Left renal cortex interstitium (tissue), 4 donors: Measurements from ENCODE around the gene OR9Q1. TPM values are rescaled to one million over a fixed set of nuclear protein-coding genes. Genes with fewer than 3 reads are reported as not detected.
"Not testable (repeated sequence)": the region's sequence is repeated elsewhere in the genome, so short reads cannot be mapped to it uniquely, and the experiment has no call there.

Experiments used
- DNase-seq, 4 donors: peaks; one replicate each; pipeline ENCODE4 v3.0.0-alpha.2; 2013; ENCODE audit warnings: low read depth in 4 of 4, low spot score in 2 of 4, missing footprints in 1 of 4
- polyA plus RNA-seq, 4 donors: library from polyadenylated mRNA; unstranded; fragments of 120-200 nt; gene quantifications; one replicate each; pipeline ENCODE4 v1.2.1, GENCODE V29; 2013; ENCODE audit not compliant: insufficient read length in 4 of 4

Gene OR9Q1, protein sequence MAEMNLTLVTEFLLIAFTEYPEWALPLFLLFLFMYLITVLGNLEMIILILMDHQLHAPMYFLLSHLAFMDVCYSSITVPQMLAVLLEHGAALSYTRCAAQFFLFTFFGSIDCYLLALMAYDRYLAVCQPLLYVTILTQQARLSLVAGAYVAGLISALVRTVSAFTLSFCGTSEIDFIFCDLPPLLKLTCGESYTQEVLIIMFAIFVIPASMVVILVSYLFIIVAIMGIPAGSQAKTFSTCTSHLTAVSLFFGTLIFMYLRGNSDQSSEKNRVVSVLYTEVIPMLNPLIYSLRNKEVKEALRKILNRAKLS
- polyA plus RNA-seq: not detected

DNA sequence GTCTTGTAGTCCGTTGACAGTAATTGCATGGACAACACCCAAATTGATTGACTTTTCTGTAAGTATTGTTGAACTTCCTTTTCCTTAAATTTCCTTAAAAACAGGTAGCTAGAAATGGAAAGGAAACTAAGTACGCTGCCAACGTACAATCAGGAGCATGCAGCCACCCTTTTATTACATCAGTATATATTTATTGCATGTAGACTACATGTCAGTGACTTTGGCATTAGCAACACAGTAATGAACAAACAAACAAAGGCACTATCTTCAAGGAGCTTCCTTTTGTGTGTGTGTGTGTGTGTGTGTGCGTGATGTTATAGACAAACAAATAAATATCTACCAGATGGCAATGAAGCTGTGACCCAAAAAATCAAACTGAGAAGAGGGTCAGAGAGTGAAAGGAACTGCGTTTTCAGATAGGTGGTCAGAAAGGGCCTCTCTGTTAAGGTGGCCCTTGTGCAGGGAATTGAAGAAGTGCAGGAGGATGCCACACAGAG, at the start of gene OR9Q1:
Gene OR9Q1 (plus strand): TSS at position 447 of the 497 bp plus-strand sequence. CDS start 155,564 bp downstream, outside the sequence.
- DNase-seq: no peak

DNA sequence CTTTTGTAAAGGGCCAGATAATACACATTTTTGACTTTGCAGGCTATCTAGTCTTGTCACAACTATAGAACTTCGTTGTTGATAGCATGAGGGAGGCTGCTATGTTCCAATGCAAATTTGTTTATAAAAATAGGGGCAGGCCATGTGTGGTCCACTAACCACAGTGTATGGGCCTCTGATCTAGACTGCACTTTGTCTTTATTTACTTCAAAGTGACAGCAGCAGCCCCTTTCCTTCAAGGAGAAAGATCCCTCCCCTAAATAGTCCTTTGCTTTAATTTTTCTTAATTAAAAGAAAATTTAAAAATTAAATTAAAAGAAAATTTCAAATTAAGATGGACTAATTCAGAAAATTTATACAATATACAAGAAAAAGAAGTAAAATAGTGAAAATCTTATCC, 49.5 kb upstream of the OR9Q1 start:
- DNase-seq: no peak

- DNase-seq: no peak
Measured at GRCh38 chr11:57974848-57975601, 48.7 kb upstream of the OR9Q1 start.

DNA sequence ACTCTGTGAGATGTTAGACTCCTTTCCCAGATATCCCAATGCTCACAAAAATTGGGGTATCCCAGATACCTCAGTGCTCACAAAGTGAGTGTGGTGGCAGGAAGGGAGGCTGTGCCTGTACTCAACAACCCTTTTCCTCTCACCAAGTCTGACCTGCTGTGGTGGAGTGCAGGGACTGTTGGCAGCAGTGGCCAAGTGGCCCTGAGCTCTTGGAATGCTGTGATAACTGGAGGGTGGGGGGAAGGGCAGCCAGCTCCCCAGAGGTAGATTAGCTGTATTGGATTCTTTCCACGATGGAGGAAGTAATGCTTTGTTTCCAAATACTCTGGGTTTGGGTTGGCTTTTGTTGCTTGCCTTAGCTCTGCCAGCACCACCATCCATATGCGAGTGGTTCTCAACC, 46.0 kb upstream of the OR9Q1 start:
- no peak for DNase-seq

DNA sequence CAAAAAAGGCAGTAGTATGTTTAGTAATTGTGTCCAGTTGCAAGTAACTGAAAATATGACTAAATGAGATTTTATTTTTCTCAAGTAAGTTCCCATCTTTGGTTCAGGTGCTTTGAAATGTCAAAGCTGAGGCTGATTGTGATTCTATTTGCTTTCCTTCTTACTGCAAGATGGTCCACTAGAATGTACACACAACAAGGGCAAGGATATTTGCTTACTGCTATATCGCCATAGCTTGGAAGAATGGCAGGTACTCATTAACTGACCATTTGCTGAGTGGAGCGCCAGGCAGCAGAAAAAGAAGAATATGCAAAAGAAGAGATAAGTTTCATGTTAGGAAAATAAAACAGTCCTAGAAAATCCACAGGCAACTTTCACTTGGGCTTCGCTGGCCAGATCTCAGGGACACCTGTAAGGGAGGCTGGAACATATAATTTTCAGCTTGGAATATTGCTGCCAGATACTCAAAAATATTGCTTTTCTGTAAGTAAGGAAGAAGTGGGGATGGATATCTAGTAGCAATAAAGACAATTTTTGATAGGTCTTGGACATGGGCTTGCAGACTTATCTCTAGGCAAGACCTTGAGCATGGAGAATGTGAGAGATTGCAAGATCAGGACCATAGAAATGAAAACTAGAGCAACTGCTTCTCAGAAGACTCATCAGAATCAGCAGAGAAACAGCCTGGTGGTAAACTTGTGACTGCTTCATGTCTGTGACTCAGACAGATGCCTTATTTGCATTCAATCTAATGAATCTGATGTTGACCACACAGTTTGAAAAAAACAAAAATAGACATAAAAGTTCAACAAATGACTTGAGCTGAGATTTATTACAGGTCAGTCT, 44.8 kb upstream of the OR9Q1 start:
- DNase-seq: no peak

DNA sequence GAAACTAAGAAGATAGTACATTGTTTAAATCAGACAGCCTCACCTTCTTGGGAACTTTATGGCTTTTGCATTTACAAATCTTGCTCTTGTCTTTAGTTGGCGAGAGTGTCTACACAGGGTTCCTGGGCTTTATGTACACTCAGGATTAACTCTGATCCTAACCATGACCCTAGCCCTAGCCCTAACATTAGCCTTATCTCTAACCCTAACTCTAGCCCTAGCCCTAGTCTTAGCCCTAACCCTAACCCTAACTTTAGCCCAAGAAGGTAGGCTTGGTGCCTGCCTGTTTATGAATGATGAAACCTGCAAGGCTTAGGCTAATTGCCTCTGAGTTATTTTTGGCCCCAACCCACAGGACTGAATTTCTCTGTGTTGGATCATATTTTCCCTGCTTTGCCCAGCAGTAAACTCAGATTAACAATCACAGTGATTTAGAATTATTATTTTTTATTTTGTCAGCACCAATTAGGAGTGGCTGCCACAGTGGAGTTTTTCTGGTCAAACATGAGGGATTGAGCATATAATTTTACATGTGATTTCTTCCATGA, 44.1 kb upstream of the OR9Q1 start:
- no peak for DNase-seq

- no peak for DNase-seq
Measured at GRCh38 chr11:57980201-57980600, 43.5 kb upstream of the OR9Q1 start.

DNA sequence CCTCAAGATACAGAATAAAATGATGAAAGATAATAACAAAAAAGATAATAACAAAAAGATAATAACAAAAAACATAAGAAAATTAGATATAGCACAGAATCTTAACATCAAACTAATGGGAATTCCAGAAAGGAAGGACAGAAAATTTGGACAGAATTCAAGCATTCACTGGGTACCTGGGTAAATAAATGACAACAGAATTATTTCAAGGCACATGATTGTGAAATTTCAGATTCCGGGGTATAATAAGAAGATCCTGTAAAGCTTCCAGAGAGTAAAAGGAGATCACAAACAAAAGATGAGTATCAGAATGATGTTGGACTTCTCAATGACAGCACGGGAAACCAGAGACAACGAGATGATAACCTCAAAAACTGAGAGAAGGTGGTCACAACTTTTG, 42.1 kb upstream of the OR9Q1 start:
- DNase-seq: no peak

DNA sequence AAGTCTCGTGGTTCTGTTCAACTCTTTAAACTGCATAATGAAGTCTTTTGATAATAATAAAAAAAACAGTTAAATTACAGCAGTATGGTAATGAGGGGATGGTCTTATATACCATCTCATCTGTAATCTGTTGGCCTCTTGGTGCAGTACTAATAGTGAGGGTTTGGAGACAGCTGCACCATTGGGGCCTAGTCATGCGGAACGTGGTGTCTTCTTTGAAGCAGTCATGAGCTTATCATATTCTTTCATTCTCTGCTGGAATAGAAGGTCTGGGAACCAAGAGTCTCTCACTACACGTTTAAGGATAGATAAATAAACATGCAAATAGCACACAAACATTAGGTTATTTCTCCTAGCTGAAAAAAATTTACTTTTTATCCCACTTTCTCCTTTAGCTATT, 40.9 kb upstream of the OR9Q1 start:
- no peak for DNase-seq

DNA sequence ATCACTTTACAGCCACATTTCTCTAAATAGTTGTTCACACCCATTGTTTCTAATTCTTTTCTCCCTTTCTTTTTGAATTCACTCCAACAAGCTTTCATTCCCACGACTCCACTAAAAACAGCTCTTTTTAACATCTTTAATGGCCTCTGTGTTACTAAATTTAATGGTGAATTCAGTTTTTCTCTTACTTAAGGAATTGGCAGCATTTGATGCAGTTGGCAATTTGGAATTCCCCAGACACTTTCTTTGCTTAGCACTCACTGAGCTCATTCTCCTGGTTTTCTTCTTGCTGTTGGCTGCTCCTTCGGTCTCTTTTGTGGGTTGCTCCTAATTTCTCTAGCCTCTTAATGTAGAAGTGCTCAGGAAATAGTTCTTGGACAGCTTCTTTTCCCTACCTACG, 40.5 kb upstream of the OR9Q1 start:
- no peak for DNase-seq

GRCh38 chr11:57999523-57999922, 24.2 kb upstream of the OR9Q1 start:
- not testable (repeated sequence) for DNase-seq

GRCh38 chr11:58000021-58000420, 23.7 kb upstream of the OR9Q1 start:
- DNase-seq: not testable (repeated sequence)

GRCh38 chr11:58000699-58001098, 23.0 kb upstream of the OR9Q1 start:
- DNase-seq: no peak

DNA sequence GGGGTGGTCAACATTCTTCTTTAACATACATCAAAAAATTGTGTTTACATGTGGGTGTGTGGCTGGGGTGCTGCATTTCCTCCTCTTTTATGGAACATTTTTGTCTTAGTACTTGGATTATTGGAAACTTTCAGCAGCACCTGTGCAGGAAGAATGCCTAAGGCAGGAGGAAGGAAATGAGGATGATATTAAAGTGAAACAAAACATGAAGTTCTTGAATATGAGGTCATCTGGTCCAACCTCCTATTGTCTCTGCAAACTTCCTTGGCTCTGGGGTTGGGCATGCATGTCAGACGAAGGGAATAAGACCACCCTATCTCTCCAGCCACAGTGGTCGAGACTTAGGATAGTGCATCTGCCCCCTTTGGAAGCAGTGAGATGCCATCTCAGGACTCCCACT, 20.6 kb upstream of the OR9Q1 start:
- no peak for DNase-seq

- no peak for DNase-seq
Measured at GRCh38 chr11:58003591-58003990, 20.1 kb upstream of the OR9Q1 start.

DNA sequence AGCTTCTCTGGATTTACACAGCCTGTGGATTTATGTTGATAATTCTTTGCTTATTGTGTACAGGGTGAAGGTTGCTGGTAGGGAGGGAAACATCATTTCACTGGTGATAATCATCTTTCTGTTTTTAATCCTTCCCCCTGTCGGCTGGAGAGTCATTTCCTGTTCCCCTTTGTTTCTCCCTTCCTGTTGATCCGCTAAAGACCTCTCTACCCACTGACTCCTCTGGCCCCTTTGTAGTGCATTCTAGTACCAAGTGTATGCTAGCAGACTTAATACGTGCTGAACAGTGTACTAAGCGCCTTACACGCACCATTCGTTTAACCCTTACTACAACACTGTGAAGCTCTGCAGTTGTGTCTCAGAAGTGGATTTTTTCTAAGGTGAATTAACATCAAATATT, 19.0 kb upstream of the OR9Q1 start:
- no peak for DNase-seq

DNA sequence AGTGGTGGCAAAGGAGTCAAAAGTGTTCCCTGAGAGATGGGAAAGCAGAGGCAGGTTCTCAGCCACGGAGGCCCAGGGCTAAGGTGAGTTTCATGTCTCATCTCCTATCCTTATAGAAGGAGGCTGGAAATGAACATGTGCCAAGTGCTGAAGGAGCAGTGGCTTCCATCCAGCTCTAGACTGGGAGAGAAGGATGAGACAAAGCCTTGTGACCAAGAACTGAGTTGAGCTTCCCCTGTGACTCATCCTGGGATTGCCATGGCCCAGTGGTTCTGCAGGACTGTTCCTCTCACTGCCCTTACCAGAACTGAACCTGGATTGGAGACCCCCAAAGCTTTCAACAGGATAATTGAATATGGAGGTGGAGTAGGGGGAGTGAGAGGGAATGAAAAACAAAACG, 16.7 kb upstream of the OR9Q1 start:
- no peak for DNase-seq

GRCh38 chr11:58011771-58012170, 11.9 kb upstream of the OR9Q1 start:
- DNase-seq: no peak

DNA sequence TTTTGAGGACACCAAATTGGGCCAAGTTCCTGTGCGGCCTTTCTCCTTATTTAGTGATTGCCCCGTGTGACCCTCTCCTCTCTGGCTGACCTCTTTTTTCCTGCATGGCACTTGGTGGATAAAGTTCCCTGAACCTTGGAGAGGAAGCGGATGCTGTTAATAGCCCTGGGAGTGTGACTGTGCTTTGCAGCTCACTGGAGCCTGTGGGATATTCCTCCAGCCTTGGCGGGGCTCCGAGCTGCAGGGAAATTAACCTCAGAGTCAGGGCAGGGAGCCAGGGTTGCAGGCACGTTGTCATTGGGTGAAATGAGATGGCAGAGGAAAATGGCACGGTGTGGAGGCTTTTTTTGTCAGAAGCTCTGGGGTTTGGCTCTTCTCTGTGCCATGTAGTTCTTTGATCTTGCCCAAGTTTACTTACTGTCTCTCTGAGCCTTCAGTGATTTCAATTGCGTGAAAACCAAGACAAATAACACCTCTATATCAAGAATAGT, 965 bp downstream of the OR9Q1 start:
- DNase-seq: peak in 3 of 4 donors; percentile 1 to 21 (median 16)

- no peak for DNase-seq
Measured at GRCh38 chr11:58027341-58027740, 3.7 kb downstream of the OR9Q1 start.
